Measurements from ENCODE around the gene ARAP1.
"Not testable (repeated sequence)": the region's sequence is repeated elsewhere in the genome, so short reads cannot be mapped to it uniquely, and the experiment has no call there.

Gene ARAP1

DNA sequence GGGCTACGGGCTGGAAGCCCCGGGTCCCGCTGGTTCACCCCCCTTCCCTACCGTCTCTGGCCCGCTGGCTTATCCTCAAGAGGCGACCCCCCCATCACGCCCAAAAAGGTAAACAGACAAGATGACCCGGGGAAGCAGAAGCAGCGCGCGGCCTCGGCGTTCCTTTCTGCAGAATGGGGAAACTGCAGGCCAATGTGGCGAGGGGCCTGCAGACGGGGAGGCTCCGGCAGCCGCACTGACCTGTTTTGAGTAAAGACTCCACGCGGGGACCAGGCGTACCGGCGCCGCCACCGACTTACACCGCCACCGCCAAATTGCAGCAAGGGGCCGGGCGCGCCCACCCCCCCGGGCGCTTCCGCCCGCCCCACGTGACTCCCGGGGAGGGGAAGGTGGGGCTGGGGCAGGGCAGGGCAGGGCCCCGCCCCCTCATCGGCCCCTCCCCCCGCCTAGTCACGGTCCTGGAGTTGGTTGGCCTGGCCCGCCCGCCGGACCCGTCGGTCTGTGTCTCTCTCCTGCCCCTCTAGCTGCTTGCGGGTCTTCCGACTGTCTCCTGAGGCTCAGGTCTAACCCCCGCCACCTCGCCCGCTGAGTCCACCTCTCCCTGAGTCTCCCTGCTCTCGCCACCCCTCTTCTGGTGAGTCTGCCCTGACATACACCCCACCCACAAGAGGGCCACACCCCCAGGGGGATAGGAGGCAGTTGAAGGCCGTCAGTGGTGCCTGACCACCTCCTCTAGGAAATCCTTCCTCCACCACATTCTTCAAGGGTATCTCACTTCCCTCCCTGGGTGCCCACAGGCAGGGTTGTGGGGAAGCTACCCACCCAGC, at the start of gene ARAP1:
TSS of gene ARAP1 (minus strand) at position 321 of the 827 bp plus-strand sequence. CDS start 25,280 bp downstream, outside the sequence.
- DNase-seq (ENCODE audit: low spot score), result peak; percentile 82

DNA sequence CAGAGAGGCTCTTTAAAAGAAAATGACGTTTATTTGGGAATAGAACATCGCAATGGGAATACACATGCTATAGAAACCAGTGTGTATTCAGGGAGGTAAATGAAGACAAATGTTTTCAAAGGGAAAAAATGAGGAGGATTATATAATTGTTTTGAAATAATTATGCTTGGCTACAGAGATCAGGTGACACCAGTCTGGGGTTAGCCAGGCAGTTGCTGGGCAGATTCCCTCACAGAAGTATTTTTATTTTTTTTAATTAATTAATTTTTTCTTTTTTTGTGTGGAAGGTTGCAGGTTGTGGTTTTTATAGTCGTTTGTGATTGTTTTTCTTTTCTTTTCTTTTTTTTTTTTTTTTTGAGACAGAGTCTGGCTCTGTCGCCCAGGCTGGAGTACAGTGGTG, 47.2 kb upstream of the ARAP1 start:
- no peak for DNase-seq (ENCODE audit: low spot score)

DNA sequence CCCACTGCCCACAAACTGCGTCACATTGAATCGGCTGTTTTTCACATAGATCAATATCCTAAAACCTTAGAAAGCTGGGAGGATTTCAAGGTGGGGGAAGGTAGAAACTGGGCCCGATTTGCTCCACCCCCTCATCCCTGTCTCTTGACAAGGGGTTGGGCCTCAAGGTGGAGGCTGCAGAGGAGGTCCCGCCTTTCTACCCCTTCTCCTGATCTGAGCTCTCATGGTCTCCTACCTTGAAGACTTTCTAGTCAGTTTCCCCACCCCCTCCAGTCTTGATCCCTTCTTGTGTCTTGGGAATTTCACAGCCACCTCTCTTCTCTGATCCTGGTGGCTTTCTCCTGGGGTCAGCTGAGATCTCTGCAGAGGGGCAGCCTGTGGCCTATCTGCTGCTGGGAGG, 46.2 kb upstream of the ARAP1 start:
- DNase-seq (ENCODE audit: low spot score), result no peak

DNA sequence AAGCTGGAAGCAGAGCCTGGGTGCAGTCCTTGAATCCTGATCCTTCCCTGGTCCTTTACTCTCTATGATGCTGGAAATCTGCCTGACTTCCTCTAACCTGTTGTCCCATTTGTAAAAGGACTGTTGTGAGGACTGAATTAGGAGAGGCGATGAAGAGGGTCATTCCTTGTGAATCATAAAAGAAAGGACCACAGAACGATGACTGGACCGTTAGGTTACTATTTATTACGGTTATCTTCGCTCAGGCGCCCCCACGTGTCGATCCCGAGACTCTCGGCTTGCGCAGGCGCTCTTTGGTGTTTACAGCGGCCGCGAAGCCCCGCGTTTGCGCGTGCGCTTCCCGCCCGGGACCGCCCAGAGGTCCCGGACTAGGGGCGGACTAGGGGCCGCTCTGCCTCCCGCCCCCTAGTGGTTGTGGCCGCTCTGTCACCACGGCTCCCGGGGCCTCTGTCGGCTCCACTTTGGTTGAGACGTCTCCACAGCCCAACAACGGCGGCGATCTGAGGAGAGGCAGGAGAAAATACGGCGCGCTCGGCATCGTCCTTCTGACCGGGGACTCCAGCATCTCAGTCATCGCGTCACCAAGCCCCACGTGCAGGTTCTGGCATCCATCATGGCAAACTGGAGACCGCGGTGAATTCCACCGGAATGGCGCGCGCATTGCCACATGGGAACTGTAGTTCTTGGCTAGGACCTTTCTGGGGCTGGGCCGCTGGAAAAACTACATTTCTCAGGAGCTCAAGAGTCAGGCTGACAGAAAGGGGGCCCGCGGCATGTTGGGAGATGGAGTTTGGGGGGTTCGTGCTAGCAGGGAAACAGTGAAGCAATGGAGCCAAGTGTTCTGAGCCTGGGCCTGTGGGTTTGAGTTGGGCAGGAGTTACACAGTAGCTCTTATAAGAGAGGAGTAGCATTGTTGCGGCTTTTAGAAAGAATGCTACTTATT, 41.5 kb upstream of the ARAP1 start, which contains the start of gene STARD10:
TSS of gene STARD10 (minus strand) at position 623 of the 943 bp plus-strand sequence. CDS start 12,866 bp downstream, outside the sequence.
- peak; percentile 97 for DNase-seq (ENCODE audit: low spot score)

DNA sequence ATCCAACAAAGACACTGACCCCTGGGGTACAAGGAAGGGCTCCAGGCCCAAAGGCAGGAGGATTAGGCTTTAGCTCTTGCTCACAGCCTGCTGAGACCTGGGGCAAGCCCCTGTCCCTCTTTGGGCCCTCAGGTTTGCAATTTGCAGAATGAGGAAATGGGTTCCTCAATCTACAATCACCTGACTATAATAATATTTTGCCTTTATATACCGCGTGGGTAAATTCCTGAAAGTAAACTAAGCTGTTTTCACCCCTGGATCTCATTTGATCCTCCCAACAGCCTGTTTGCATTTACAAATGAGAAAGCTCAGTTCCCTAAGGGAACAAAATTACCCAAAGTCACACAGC, 40.8 kb upstream of the ARAP1 start:
- no peak for DNase-seq (ENCODE audit: low spot score)

DNA sequence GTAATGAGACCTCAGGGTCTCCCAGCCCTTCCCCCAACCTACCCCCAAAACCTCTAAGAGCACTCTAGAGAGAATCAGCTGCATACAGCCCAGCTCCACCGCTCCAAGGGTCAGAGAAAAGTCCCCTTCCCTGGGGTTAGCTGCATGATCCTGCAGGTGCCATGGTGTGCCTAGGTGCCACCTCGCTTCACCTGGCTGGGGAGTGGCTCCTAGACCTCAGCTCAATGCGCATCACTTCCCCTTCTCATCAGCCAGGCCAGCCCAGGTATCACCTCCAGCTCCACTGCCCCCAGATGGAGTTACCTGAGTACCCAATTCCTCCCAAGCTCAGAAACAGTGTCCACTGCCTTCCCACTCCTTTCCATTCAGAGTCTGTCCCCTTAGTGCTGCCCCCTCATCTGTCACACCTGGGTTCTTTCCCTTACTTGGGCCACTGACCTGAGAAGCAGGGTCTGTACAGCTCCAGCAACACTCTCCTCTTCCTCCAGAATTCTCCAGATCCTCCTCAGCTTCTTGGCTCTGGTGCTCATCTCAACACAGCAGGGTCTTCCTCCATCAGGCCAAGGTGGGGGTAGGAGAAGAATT, 40.3 kb upstream of the ARAP1 start:
- no peak for DNase-seq (ENCODE audit: low spot score)

DNA sequence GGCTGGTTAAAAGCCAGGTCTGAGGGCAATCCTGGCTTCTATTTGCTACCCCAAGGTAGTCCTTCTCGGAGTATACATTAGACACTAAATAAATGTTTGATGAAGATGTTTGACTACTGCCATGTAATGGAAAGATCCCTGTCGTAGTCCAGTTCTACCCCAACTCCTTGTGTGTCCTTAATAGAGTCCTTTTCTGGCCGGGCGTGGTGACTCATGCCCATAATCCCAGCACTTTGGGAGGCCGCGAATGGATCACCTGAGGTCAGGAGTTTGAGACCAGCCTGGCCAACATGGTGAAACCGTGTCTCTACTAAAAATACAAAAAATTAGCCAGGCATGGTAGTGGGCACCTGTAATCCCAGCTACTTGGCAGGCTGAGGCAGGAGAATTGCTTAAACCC, 39.0 kb upstream of the ARAP1 start:
- DNase-seq (ENCODE audit: low spot score), result not testable (repeated sequence)

DNA sequence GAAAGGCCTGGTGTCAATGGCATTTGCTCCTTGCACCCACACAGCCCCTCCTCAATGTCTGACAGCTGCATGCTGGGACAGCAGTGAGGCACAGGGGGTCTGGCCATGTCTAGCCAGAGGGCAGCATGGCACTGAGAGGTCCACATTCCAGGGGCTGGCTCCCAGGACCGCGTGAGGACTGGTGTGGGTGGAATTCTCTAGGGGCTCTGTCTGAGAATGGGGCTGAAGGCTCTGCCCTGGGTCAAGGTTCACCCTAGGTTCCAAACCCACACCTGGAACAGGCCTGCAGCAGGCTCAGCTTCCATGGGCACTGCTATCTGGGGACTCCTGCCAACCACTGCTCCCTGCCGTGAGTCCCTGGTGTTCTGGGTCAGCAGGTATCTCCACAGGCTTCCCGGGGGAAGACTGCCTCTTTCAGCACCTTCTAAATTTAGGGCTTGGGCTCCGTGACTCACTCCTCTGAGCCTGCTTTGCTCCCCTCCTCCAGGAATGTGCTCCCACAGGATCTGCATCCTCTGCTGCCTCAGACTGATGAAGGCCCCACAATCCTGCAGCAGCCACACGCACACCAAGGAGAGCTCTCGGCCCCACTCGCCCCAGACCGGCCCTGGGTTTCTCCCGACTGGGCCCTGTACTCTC, 37.4 kb upstream of the ARAP1 start:
- no peak for DNase-seq (ENCODE audit: low spot score)

DNA sequence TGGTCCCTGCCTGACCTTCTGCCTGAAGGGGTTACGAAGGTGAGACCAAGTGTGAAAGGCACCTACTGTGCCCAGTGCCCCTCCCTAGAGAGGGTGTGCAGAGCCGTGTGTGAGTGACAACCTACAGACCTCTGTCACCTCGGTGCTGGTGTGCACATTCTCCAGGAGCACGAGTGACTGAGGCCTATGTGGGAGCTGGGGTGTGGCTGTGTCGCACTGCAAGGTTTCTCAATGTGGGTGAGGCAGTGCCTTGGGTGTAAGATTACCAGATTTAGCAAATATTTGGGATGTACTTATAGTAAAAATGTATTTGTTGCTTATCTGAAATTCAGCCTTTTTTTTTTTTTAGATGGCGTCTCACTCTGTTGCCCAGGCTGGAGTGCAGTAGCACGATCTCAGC, 36.0 kb upstream of the ARAP1 start:
- no peak for DNase-seq (ENCODE audit: low spot score)

DNA sequence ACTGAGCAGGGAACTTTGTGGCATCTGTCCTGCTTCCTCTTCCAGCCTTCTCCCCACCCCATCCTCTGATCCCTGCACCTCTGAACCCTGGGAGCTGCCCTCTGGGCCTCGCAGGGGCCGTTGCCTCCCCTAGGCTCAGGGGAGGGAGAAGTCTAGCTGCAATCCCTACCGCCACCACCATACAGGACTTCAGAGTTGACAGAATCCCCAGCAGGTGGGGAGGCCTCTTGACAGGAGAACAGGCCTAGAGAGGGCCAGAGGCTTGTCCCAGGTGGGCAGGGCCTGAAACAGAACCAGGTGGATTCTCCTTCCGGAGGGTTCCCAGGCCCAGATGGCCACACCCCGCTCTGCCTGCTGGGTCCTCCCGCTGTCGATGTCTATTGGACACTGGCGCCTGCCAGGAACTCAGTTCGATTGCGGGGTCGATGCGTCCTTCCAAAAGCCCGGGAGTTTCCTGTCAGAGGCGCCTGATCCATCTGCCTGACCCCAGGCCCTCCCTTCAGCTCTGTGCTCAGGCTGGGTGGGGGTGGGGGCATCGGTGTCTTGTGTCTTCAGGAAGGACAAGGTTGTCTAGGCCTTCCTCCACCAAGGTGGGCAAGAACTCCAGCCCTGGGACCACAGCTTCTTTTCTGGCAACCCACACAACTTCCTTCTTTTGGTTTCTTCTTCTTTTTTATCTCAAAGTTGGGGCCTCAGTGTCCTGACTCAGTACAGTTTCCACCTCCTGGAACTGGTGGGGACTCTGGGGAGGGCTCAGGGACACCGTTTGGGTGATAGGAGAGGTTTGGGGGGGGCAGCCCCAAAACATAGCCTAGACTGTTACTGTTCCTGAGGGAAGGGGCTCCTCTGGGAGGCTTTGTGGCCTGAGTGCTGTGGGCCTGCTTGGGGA, 35.3 kb upstream of the ARAP1 start:
- DNase-seq (ENCODE audit: low spot score), result peak; percentile 72

DNA sequence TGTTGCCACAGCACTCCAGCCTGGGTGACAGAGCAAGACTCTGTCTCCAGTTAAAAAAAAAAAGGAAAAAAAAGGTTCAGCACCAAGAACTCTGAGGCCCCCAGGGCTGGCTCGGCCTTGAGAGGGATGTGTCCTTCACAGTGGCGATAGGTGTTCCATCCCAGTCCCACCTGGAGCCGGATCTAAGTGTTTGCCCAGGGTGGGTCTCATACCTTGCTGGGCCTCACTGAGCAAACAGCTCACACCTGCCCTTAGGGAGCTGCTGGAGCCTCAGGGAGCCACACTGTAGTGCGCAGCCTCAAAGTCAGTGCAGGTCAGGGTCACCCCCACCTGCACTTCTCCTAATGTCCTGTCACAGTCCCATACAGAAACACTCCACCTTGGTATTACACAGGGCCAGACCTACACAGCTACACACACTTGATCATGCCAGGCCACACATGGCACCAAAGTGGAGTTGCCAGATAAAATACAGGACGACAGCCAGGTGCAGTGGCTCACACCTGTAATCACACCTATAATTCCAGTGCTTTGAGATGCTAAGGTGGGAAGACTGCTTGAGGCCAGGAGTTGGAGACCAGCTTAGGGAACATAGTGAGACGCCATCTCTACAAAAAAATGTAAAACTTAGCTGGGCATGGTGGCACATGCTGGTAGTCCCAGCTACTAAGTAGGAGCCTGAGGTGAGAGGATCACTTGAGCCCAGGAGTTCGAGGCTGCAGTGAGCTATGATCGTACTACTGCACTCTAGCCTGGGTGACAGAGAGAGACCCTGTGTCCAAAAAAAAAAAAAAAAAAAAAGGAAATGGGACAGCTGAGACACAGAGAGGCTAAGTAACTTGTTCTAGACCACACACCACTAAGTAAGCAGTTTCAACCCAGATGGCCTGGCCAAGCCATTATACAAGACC, 34.4 kb upstream of the ARAP1 start:
- DNase-seq (ENCODE audit: low spot score), result no peak

DNA sequence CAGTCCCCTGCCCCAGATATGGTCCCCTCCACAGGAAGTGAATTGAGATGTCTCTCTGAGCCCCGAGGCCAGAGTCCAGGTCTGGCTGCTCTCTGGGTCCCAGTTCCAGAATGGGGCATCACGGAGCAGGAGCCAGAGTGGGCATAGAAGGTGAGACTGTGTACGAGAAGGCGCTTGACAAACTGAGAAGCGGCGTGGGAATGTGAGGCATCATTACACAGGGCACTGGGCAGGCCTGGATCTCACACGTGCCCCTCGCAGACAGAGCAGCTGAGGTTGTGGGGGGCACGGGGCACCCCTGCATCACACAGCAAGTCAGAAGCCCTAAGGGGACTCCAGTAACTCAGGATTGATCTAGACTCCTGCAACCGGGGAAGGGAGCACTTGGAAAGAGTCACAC, 32.5 kb upstream of the ARAP1 start:
- DNase-seq (ENCODE audit: low spot score), result no peak

DNA sequence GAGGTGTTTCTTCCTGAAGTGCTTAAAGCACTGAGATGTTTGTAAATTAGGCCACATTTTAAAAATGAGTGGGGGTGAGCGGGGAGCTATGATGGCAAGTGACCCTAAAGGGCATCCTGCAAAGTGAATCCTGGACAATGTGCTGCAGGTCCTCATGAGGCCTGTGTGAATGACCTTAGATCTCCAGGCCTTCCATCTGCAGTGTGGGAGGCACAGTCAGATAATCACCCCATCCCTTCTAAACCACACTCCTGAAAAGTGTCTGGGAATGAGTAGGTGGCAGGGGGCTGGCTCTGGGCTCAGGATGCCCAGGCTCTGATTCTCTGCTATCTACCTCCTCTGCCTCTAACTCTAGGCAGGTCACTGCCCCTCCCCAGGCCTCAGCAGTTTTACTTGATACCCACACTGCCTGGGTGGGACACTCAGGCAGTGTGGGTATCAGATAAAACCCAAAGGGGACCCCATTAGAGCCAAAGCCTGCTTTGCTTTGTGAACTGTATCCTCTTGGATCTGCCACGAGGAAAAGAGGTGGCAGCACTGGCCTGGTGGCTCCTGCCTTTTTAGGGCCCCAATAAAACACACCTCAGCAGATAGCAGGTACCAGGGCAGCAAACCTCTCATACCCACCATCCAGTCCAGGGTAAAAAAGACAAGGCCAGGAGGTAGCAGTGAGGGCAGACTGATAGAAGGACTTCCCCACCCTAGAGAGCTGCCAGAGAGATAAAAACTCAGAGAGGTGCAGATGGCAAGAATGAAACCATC, 31.1 kb upstream of the ARAP1 start:
- no peak for DNase-seq (ENCODE audit: low spot score)

DNA sequence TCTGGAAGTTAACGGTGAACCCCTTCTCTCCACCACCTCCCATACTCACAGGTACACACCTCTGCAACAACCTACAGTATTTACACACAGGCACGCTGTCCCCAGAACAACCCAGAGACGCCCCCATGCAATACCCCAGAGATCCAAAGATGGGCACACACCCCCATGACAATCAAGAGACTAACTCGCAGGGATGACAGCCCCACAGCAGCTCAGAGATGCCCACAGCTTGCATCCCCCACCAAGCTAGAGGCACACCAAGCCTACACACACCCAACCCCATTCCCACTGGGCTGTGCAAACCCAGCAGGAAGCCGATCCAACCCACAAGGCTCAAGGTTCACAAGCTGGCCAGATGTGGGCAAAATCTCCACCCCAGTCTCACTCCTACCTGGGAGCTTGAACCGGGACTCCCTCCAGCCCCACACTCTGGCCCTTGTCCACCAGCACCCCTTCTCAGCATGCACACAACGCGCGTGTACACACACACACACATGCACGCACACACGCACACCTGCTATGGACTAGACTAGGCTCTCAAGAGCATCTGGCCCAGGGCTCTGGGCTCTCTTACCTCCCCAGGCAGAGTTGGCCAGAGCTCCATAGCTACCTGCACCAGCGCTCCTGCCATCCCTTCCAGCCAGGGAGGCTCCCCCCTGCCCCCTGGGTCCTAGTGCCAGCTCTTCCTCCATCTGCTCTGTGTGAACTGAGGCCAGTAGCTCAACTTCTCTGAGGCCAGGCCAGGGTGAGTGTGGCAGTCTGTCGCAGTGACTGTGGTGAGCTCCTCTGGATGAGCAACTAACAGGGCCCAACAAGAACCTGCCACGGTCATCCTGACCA, 30.1 kb upstream of the ARAP1 start:
- DNase-seq (ENCODE audit: low spot score), result no peak

DNA sequence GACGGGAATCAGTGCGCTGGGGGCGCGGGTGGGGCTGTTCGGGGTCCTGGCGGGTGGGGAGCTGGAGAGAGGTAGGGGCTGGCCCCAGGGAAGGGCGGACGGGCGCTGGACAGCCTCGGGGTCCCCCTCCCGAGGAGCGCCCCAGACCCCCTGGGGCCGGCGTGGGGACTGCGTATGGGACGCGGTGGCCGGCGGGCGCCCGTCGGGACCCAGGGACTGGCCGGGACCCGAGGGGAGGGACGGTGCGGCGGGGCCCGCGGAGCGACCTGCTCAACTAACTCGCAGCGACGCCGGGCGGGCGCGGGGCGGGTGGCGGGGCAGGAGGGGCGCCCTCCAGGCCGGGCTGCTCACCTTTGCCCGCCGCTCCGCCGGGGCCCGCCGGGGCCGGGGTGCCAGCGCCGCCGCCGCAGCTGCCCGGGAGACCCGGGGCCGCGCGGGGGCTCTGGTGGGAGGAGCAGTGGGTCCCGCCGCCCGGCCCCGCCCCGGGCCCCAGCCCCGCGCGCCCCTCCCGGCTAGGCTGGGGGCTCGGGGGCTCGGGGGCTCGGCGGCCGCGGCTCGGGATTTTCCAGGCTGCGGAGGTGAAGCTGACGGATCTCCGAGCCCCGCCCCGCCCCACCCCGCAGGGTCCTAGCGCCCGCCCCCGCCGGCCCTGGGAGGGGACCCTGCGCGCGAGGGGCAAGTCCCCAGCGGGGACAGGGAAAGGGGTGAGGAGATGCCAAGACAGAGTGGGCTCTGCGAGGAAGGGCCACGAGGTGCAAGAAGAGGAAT, 29.3 kb upstream of the ARAP1 start:
- no peak for DNase-seq (ENCODE audit: low spot score)

DNA sequence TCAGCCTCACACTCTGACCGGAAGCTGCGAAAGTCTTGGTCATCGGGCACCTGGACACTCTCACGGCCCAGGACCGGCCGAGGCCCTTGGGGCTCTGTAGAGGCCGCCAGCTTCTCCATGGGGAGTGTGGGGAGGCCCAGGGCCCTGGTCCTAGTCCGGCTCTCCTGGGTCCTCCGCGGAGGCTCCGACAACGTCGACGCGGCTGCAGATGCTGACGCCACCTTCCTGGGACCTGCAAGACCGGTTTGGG, 28.8 kb upstream of the ARAP1 start:
- DNase-seq (ENCODE audit: low spot score), result no peak

DNA sequence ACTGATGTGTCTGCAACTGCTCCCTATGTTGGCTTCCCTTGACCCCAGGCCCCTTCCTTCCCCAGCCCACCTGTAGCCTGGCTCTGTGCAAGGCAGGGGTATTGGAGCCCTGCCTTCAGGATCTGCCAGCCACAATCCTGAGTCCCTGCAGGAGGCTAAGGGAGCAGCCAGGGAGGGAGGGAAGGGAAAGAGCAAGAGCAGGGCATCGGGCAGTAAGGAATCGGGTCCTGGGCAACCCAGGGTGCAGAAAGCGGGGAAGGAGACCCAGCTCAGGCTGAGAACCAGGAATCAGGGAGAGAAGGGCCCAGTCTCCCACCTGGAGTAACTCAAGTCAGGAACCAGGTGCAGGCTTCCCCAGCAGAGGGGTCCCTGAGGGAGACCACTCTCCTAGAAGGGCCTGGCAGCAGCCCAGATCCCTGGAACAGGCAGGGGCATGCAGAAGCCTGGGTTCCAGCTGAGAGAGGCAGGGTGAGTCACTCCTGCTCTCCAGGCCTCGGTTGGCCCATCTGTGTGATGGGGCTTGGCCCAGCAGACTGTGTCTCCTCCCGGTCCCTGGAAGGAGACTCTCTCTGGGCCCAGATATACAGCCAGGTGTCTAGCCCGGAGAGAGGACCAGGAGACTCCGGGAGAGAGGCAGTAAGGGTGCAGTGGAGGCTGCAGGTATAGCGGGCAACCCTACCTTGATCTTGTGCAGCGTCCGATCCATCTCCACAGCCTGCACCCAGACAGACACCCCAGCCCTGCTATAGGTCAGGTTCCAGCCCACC, 28.3 kb upstream of the ARAP1 start:
- DNase-seq (ENCODE audit: low spot score), result no peak
